GM10266 (cell line): ENCODE data around the gene STK39.

Source experiments
- DNase-seq: peaks from one replicate; pipeline ENCODE4 v3.0.0; 2012; ENCODE audit errors: extremely low spot score
- CTCF ChIP-seq: IDR thresholded peaks from 2 replicates; pipeline ENCODE4 v1.5.1; 2012; ENCODE audit warnings: mild to moderate bottlenecking, low read depth; ENCODE audit not compliant: control insufficient read depth, insufficient read depth; ENCODE audit errors: missing control alignments

The STK39 gene

GRCh38 chr2:167972020-167972419 is 275.4 kb downstream of the STK39 start:
- TF ChIP-seq CTCF, result no peak
- no peak for DNase-seq

- no peak for TF ChIP-seq CTCF
- no peak for DNase-seq
These were observed 280.2 kb downstream of the STK39 start for GRCh38 chr2:167966937-167967913.

DNA sequence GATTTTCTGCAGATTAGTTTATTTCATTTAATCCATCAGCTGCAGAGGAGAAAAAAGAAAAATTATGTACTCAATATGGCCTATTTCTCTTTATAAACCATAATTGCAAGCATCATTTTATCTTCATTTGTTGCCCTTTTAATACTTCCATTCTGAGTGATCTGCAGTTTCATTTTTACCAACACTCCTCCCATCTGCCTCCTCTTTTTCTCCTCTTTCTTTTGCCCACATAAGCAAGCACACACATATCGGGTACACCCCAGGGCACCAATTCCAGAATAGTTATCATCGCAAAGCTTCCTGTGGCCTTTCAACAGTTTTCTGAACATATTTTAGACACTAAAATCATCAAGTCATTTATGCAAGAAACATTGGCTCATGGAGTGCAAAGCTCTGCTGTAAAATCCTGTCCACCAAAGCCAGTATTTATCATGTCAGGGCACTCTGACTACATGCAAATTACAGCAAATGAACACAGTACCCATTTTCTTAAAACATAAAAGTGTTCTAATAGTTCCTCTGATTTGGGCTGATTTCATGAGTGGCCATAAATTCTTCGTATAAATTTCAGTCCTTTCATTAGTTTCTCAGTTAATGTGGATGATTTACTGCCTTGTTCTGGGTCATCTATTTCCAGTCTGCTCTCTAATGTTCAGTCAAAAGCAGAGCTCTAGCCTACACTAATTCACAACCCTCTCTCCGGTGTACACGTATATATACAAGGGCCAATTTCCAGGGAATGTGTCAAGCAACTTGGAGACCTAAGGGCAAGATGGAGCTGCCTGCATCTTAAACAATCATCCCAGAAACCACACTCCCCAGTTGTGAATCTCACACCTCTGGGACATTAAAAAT is 281.3 kb downstream of the STK39 start:
- no peak for DNase-seq
- no peak for TF ChIP-seq CTCF

- no peak for TF ChIP-seq CTCF
- no peak for DNase-seq
These were observed 282.6 kb downstream of the STK39 start for GRCh38 chr2:167964650-167965413.

DNA sequence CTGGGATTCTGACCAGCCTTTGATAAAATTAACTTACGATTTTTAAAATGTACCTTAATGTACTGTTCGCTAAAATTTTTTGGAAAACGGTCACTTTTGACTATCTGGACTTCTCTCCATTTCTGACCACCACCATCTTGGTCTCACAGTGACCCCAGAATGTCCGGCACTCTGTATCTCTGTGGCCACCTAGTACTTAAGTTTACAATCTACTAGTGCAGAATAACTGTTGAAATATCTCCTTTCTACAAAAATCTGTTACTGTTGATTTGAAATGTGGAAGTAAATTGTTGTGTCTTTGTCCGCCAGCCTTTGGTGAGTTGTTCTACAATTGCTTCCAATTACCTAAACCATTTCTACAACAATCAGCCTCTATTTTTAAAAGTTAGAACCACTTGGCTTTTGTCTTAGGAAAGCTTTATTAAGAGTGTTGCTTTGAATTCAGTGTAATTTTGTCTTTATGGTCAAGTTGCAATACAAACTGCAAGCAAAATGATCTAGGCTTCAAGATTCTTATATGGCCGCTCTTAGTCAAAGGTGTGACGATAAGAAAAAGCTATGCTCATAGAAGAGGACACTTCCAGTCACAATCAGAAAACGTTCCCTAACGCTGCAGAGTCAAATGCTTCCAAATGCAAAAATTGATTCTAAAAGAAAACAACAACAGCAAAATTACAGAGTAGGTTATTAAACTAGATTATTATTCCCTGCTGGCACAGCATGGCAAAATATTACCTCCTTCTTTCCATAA is 283.3 kb downstream of the STK39 start:
- no peak for DNase-seq
- TF ChIP-seq CTCF, result no peak

DNA sequence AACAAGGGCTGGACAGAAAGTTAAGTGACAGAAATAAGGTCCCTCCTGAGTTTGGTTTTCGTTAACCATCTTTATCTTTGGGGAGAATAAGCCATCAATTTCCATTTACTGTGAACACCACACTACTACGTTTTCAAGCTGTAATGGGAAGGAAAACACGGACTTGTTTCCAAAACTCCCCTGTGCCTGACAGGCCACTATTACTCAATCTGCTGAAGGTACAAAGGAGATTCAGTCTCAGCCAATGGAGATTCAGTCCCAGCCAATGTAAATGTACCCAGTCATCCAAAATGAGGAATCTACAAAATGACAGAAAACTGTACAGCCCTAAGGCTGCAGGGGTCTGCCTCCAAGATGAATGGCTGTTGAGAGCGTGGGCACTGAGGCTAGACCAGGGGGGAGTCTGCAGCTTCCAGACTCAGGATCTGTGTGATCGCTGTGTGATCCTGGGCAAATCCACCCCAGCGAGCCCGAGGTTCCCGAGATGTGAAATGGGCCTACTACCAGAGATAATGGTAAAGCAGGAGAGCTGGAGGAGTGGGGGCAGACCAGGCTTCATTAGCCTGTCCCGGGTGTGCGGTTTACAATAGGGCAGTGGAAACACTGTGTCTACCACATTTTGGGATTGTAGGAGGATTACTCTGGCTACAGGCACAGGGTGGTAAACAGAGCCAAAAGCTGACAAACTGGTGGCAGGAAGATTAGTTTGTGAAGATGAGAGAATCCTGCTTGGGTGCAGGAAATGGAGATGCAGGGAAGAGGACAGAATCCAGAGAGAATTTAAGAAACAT is 284.8 kb downstream of the STK39 start:
- DNase-seq, result no peak
- TF ChIP-seq CTCF, result no peak
